ENCODE results near the gene ALDOC. TPM values are rescaled to one million over a fixed set of nuclear protein-coding genes. Genes with fewer than 3 reads are reported as not detected.
"Not testable (repeated sequence)": the region's sequence is repeated elsewhere in the genome, so short reads cannot be mapped to it uniquely, and the experiment has no call there.

ALDOC gene
- total and polyA plus RNA-seq, 10 of the 15 experiments (the other 5 are each of a cell fraction or from before 2014, with no cell fraction given), result 16.0 to 268 (median 78.2) TPM

GRCh38 chr17:28577466-28577824 is 750 bp upstream of the ALDOC start:
- H2AFZ ChIP-seq (ENCODE audit: control insufficient read depth, low read depth, low read length), result no peak overlapping the region
- DNase-seq (ENCODE audit: low read depth, low spot score) (no peak), FAIRE-seq (no peak), ATAC-seq (no peak)
- SMC1A ChIA-PET (ENCODE audit: uncharacterized antibody, unreplicated experiment), result interaction anchor here (0.7 to 3.0 kb wide), 9 partner anchors 12 to 80 kb away, joined by 3 to 13 read pairs (median 4); no protein-coding TSS in a partner anchor
- TF ChIP-seq SMAD1 (IDR thresholded peaks at IDR 0.05; ENCODE audit: low read depth, partially characterized antibody), result peak; percentile 19
- no peak for TF ChIP-seq KLF5 (IDR thresholded peaks at IDR 0.05; ENCODE audit: partially characterized antibody)
- H3K27me3 ChIP-seq (replicated peaks in 1 of 2; ENCODE audit: control insufficient read depth in 2 of 2, insufficient read depth in 2 of 2, low read length in 1 of 2), result no peaks in the 10 kb centered on the region
- H3K79me2 ChIP-seq (ENCODE audit: control insufficient read depth, insufficient read depth, low read length), result peaks cover 20% of the 10 kb centered on the region
- in situ Hi-C loops (cut with MboI) (no loop called here), intact Hi-C loops (cut with micrococcal nuclease; ENCODE audit: unreplicated experiment) (loop anchor here (2.0 kb wide), 1 partner anchor 21 kb away; the partner anchor contains the start of gene SPAG5)
- BruUV-seq (replicated peaks), result TSS peak; percentile 53
- 74% methylated on average over 3 of the region's 3 CpGs for WGBS (ENCODE audit: insufficient coverage, insufficient replicate concordance, low lambda C conversion rate, missing lambda C conversion rate)
- H3K9me3 ChIP-seq (replicated peaks; ENCODE audit: control insufficient read depth, insufficient read depth, low read length), result no peaks in the 10 kb centered on the region
- POLR2A ChIA-PET, result interaction anchor here (0.5 to 7.1 kb wide), 13 partner anchors 9 to 396 kb away, joined by 3 to 91 read pairs (median 7); partner anchors contain the start of genes BLTP2, PROCA1, SPAG5 and UNC119
- H3K27ac ChIP-seq (ENCODE audit: control insufficient read depth, insufficient read depth), result peak overlapping the region; percentile 46
- peaks cover 12 to 26% of the 10 kb centered on the region in 2 experiments for H3K36me3 ChIP-seq (ENCODE audit: control insufficient read depth in 2 of 2, insufficient read depth in 2 of 2, low read length in 1 of 2)
- peaks cover 29% of the 10 kb centered on the region for H3K4me1 ChIP-seq (ENCODE audit: control insufficient read depth, insufficient read depth, low read length)
- RAD21 ChIA-PET (ENCODE audit: unreplicated experiment), result interaction anchor here (1.1 to 3.3 kb wide), 9 partner anchors 9 to 220 kb away, joined by 3 to 38 read pairs (median 4); partner anchors contain the start of genes BLTP2 and POLDIP2
- H3K9ac ChIP-seq (ENCODE audit: control insufficient read depth, insufficient read depth, low read length), result no peak overlapping the region
- peak overlapping the region; percentile 43; the same call in 1 of the 2 replicates for H3K4me3 ChIP-seq
- CTCF ChIA-PET, result interaction anchor here (1.0 to 4.8 kb wide), 5 partner anchors 9 to 128 kb away, joined by 3 to 56 read pairs (median 6); no protein-coding TSS in a partner anchor
- H3K4me2 ChIP-seq (ENCODE audit: control insufficient read depth, insufficient read depth), result no peak overlapping the region
- H4K20me1 ChIP-seq (ENCODE audit: control insufficient read depth, insufficient read depth), result no peaks in the 10 kb centered on the region

GRCh38 chr17:28576016-28576415 is 679 bp downstream of the ALDOC start:
- SMC1A ChIA-PET (ENCODE audit: uncharacterized antibody, unreplicated experiment), result interaction anchor here (1.0 to 2.2 kb wide), 5 partner anchors 10 to 75 kb away, joined by 3 to 10 read pairs (median 4); no protein-coding TSS in a partner anchor
- H3K9me3 ChIP-seq (replicated peaks; ENCODE audit: control insufficient read depth, insufficient read depth, low read length); ATAC-seq; H2AFZ ChIP-seq (ENCODE audit: control insufficient read depth, low read depth, low read length); DNase-seq (ENCODE audit: low read depth, low spot score); BruUV-seq (replicated peaks); H4K20me1 ChIP-seq (ENCODE audit: control insufficient read depth, insufficient read depth); H3K27me3 ChIP-seq (replicated peaks in 1 of 2; ENCODE audit: control insufficient read depth in 2 of 2, insufficient read depth in 2 of 2, low read length in 1 of 2); in situ Hi-C loops (cut with MboI): not testable (repeated sequence)
- FAIRE-seq, result peak; percentile 65
- CTCF ChIA-PET, result interaction anchor here (0.8 to 4.8 kb wide), 10 partner anchors 8 to 75 kb away, joined by 3 to 56 read pairs (median 4); no protein-coding TSS in a partner anchor
- H3K36me3 ChIP-seq (ENCODE audit: control insufficient read depth in 2 of 2, insufficient read depth in 2 of 2, low read length in 1 of 2), result peaks cover 7 to 21% of the 10 kb centered on the region in 2 experiments; a peak in 3 of 4 replicates
- POLR2A ChIA-PET, result interaction anchor here (0.5 to 7.1 kb wide), 16 partner anchors 10 to 374 kb away, joined by 3 to 91 read pairs (median 4); partner anchors contain the start of genes BLTP2, PROCA1, SPAG5 and UNC119
- peak overlapping the region; percentile 66 for H3K4me3 ChIP-seq
- peaks cover 29% of the 10 kb centered on the region for H3K4me1 ChIP-seq (ENCODE audit: control insufficient read depth, insufficient read depth, low read length)
- H3K9ac ChIP-seq (ENCODE audit: control insufficient read depth, insufficient read depth, low read length), result peak overlapping the region; percentile 37
- RAD21 ChIA-PET (ENCODE audit: unreplicated experiment), result interaction anchor here (0.6 to 3.3 kb wide), 6 partner anchors 10 to 144 kb away, joined by 3 to 38 read pairs (median 3); partner anchors contain the start of gene RPL23A
- intact Hi-C loops (cut with micrococcal nuclease; ENCODE audit: unreplicated experiment), result loop anchor here (2.0 kb wide), 1 partner anchor 23 kb away; the partner anchor contains the start of gene SPAG5
- 41% methylated on average over 3 of the region's 3 CpGs for WGBS (ENCODE audit: insufficient coverage, insufficient replicate concordance, low lambda C conversion rate, missing lambda C conversion rate)
- peak overlapping the region; percentile 14; the same call in 1 of the 2 replicates for H3K27ac ChIP-seq (ENCODE audit: control insufficient read depth, insufficient read depth)
- peak overlapping the region; percentile 84 for H3K4me2 ChIP-seq (ENCODE audit: control insufficient read depth, insufficient read depth)
- H3K79me2 ChIP-seq (ENCODE audit: control insufficient read depth, insufficient read depth, low read length), result peaks cover 27% of the 10 kb centered on the region
